ENCODE measurements around the gene SLC13A2. TPM values are rescaled to one million over a fixed set of nuclear protein-coding genes. Genes with fewer than 3 reads are reported as not detected.
A peak's percentile ranks its signal among the peaks of the same experiment; 100 is the strongest.
"Not testable (repeated sequence)": the region's sequence is repeated elsewhere in the genome, so short reads cannot be mapped to it uniquely, and the experiment has no call there.

The SLC13A2 gene
- total and polyA plus RNA-seq, 2 experiments from 2014 or later: not detected

DNA sequence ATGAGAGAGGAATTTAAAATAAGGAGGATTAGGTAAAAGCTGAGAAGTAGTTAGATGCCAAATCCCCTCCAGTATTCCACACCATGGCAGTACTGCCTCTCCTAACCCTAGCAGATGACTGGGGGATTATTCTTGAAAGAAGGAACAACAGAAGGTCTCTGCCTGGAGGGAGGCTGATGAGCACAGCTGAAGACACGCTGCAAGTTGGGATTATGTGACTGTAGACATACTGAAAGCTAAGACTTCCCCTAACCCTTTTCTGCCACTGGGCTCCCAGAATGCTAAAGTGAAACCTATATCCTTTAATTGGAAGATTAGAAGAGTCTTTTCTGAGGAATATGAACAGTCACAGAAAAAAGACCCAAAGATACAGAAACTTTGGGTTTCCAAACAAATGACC is 39.7 kb upstream of the SLC13A2 start:
- Histone ChIP-seq H3K4me3 (no peak overlapping the region), H4K20me1 (replicated peaks; ENCODE audit: insufficient read depth) (no peaks in the 10 kb centered on the region; the same call in 1 of the 2 replicates), H3F3A (replicated peaks; ENCODE audit: low read depth) (no peaks in the 10 kb centered on the region), H3K9me2 (ENCODE audit: insufficient read depth) (no peaks in the 10 kb centered on the region), H3K4me1 (ENCODE audit: insufficient read depth) (no peaks in the 10 kb centered on the region), H3K36me3 (ENCODE audit: insufficient read depth) (no peaks in the 10 kb centered on the region), H3K4me2 (no peak overlapping the region), H3K27me3 (ENCODE audit: insufficient read depth) (no peaks in the 10 kb centered on the region), H3K27ac (ENCODE audit: low read depth) (no peak overlapping the region), H2AFZ (peak overlapping the region; percentile 52; the same call in 1 of the 2 replicates), H3K79me2 (replicated peaks; ENCODE audit: insufficient read depth) (no peaks in the 10 kb centered on the region)
- TF ChIP-seq EZH2phosphoT487 (IDR thresholded peaks at IDR 0.05; ENCODE audit: unreplicated experiment) (no peak), ZNF114 (CRISPR knock-in tag; IDR thresholded peaks at IDR 0.05) (no peak), EZH2 (IDR thresholded peaks at IDR 0.05; ENCODE audit: low read depth, unreplicated experiment) (no peak), STAT1 (IDR thresholded peaks at IDR 0.05; ENCODE audit: unreplicated experiment) (no peak), POLR2AphosphoS5 (IDR thresholded peaks at IDR 0.05; ENCODE audit: low read depth) (no peak)
- TF ChIP-seq, protein P1, sequence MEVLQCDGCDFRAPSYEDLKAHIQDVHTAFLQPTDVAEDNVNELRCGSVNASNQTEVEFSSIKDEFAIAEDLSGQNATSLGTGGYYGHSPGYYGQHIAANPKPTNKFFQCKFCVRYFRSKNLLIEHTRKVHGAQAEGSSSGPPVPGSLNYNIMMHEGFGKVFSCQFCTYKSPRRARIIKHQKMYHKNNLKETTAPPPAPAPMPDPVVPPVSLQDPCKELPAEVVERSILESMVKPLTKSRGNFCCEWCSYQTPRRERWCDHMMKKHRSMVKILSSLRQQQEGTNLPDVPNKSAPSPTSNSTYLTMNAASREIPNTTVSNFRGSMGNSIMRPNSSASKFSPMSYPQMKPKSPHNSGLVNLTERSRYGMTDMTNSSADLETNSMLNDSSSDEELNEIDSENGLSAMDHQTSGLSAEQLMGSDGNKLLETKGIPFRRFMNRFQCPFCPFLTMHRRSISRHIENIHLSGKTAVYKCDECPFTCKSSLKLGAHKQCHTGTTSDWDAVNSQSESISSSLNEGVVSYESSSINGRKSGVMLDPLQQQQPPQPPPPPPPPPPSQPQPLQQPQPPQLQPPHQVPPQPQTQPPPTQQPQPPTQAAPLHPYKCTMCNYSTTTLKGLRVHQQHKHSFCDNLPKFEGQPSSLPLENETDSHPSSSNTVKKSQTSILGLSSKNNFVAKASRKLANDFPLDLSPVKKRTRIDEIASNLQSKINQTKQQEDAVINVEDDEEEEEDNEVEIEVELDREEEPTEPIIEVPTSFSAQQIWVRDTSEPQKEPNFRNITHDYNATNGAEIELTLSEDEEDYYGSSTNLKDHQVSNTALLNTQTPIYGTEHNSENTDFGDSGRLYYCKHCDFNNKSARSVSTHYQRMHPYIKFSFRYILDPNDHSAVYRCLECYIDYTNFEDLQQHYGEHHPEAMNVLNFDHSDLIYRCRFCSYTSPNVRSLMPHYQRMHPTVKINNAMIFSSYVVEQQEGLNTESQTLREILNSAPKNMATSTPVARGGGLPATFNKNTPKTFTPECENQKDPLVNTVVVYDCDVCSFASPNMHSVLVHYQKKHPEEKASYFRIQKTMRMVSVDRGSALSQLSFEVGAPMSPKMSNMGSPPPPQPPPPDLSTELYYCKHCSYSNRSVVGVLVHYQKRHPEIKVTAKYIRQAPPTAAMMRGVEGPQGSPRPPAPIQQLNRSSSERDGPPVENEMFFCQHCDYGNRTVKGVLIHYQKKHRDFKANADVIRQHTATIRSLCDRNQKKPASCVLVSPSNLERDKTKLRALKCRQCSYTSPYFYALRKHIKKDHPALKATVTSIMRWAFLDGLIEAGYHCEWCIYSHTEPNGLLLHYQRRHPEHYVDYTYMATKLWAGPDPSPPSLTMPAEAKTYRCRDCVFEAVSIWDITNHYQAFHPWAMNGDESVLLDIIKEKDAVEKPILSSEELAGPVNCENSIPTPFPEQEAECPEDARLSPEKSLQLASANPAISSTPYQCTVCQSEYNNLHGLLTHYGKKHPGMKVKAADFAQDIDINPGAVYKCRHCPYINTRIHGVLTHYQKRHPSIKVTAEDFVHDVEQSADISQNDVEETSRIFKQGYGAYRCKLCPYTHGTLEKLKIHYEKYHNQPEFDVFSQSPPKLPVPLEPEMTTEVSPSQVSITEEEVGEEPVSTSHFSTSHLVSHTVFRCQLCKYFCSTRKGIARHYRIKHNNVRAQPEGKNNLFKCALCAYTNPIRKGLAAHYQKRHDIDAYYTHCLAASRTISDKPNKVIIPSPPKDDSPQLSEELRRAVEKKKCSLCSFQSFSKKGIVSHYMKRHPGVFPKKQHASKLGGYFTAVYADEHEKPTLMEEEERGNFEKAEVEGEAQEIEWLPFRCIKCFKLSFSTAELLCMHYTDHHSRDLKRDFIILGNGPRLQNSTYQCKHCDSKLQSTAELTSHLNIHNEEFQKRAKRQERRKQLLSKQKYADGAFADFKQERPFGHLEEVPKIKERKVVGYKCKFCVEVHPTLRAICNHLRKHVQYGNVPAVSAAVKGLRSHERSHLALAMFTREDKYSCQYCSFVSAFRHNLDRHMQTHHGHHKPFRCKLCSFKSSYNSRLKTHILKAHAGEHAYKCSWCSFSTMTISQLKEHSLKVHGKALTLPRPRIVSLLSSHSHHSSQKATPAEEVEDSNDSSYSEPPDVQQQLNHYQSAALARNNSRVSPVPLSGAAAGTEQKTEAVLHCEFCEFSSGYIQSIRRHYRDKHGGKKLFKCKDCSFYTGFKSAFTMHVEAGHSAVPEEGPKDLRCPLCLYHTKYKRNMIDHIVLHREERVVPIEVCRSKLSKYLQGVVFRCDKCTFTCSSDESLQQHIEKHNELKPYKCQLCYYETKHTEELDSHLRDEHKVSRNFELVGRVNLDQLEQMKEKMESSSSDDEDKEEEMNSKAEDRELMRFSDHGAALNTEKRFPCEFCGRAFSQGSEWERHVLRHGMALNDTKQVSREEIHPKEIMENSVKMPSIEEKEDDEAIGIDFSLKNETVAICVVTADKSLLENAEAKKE (CRISPR knock-in tag; IDR thresholded peaks at IDR 0.05): no peak
- Mint-ChIP-seq H3K4me3 (no peak overlapping the region), H3K9me3 (no peaks in the 10 kb centered on the region), H3K27me3 (ENCODE audit: insufficient read depth, low read depth, poor library complexity) (peaks cover 3% of the 10 kb centered on the region), H3K36me3 (ENCODE audit: low read depth) (no peaks in the 10 kb centered on the region), H3K4me1 (no peaks in the 10 kb centered on the region), H3K27ac (no peak overlapping the region)
- DNase-seq (ENCODE audit: low spot score) (no peak), ATAC-seq (no peak)

DNA sequence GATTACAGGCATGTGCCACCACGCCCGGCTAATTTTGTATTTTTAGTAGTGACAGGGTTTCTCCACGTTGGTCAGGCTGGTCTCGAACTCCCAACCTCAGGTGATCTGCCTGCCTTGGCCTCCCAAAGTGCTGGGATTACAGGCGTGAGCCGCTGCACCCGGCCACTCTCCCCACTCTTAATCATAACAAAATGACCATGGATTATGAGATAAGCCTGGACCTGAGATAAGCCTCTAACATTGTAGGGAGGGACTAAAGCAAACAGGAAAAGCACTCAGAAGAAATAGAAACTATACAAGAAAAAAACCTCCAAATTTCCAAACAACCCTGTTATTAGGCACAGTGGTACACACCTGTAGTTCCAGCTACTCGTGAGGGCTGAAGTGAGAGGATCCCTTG is 39.1 kb upstream of the SLC13A2 start:
- not testable (repeated sequence) for H3K9me3 Mint-ChIP-seq, H2AFZ ChIP-seq, ATAC-seq

More for the DNA sequence above, 39.1 kb upstream of the SLC13A2 start:
- not testable (repeated sequence) for H3K4me3 ChIP-seq; H3K36me3 Mint-ChIP-seq (ENCODE audit: low read depth); H3K27ac Mint-ChIP-seq; H3K4me1 ChIP-seq (ENCODE audit: insufficient read depth); H3K79me2 ChIP-seq (replicated peaks; ENCODE audit: insufficient read depth); H3K4me1 Mint-ChIP-seq; H3K36me3 ChIP-seq (ENCODE audit: insufficient read depth); DNase-seq (ENCODE audit: low spot score); H3K4me2 ChIP-seq; H3F3A ChIP-seq (replicated peaks; ENCODE audit: low read depth); H3K27me3 ChIP-seq (ENCODE audit: insufficient read depth); H3K9me2 ChIP-seq (ENCODE audit: insufficient read depth); H4K20me1 ChIP-seq (replicated peaks; ENCODE audit: insufficient read depth); H3K27me3 Mint-ChIP-seq (ENCODE audit: insufficient read depth, low read depth, poor library complexity); H3K4me3 Mint-ChIP-seq; H3K27ac ChIP-seq (ENCODE audit: low read depth)

Data from GM23338 (cell line).